GM18858 (cell line): ENCODE data around the gene PLXNB3.
"Not testable (repeated sequence)": the region's sequence is repeated elsewhere in the genome, so short reads cannot be mapped to it uniquely, and the experiment has no call there.

ENCODE experiments used
- ATAC-seq: cut with Tn5 transposase; IDR thresholded peaks from one replicate; pipeline ENCODE4 v1.9.1; 2021; ENCODE audit not compliant: unreplicated experiment

The PLXNB3 gene

DNA sequence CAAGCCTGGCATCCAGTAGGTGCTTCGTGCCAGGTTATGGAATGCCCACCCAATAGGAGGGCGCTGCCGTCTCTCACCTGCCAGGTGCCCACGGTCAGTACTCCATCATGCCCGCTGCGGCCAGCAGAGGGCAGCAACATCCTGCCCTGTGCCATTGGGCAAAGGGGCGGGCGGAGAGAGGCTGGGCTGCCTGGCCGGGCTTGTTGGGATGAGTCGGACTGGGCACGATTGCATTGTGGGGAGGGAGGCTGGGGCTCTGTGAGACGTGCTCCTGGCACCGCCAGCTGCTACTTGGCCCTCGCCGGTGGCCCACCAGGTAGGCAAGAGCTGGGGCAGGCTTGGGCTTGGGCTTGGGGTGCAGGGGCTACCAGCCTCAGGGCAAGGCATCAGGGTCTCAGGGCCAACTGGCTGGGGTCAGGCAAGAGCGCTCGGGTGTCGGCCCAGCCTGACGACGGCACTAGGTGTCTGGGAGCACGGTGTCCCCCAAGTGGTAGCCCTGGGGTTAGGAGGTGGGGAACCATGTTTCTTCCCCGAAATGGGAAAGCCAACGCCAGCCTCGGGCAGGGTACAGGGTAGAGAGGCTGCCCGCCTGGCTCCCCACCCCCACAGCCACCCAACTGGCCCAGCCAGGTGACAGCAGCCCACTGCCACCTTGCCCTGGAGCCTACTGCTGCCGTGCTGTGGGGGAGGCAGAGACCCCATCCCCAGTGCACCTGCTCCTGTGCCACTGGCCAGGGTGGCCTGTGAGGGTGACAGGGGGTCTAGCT, at the start of gene PLXNB3:
Gene PLXNB3 (plus strand): TSS at position 261 of the 767 bp plus-strand sequence. CDS start 1,287 bp downstream, outside the sequence.
- peak; percentile 60 for ATAC-seq

DNA sequence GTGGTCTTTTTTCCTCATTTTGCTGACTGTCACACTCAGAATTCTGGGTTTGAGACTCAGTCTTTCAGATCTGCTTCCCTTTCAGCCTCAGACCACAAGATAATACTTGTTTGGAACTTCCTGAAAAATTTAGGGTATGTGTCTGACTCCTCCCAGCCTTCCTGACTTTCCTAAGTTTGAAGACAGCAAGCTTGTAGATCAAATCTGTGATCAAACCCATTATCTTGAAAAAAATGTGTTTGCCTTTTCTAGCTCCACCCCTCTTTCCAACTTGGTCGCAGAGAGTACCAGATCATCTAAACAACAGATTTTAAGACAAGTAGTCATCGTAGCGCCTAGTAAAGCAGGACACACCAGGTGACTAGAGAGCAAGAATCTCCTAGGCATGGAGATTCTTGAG, 49.8 kb upstream of the PLXNB3 start:
- no peak for ATAC-seq

DNA sequence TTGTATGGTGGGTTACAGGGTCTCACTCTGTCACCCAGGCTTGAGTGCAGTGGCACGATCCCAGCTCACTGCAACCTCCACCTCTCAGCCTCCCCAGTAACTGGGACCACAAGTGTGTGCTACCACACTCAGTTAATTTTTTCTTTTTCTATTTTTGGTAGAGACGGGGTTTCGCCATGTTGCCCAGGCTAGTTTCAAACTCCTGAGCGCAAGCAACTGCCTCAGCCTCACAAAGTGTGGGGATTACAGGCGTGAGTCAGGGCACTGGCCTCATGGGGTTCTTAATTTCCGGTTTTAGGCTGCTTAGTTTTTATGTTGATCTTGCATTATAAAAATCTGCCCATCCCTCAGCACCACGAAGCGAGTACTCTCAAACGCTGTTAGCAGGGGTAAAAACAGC, 46.6 kb upstream of the PLXNB3 start:
- ATAC-seq = no peak

DNA sequence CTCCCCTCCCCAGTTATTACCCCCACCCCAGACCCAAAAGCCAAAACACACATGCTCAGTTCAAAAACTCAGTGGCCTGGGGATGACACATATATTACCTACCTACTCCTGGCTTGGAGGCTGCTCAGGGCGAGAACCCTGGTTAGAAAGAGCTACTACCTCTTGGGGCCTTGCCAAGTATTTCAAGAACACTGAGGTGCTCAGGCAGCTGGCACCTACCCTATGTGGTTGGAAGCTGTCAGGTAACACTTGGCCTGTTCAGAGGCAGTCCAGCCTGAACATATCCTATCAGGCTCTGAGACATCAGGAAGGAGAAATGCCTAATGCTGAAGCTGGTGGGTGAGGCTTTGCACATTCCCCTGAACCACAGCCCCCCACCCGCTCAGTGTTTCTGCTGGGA, 44.8 kb upstream of the PLXNB3 start:
- no peak for ATAC-seq

DNA sequence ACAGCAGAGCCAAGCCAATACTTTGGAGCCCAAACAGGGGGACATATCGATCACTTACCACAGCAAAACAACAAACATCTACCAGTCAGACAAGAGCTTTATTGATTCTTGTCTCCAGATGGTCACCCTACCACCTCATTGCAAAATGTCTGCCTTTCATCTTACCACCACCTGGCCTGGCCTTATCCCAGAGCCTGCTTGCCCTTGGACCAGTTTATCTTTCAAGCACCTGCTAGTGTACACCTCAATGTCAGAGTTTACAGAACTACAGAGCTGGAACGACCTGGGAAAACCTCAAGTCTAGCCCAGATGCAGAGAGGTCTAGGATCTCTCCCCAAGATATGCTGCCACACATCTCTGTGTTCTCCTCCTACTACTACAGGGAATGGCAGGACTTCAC, 44.3 kb upstream of the PLXNB3 start:
- no peak for ATAC-seq

DNA sequence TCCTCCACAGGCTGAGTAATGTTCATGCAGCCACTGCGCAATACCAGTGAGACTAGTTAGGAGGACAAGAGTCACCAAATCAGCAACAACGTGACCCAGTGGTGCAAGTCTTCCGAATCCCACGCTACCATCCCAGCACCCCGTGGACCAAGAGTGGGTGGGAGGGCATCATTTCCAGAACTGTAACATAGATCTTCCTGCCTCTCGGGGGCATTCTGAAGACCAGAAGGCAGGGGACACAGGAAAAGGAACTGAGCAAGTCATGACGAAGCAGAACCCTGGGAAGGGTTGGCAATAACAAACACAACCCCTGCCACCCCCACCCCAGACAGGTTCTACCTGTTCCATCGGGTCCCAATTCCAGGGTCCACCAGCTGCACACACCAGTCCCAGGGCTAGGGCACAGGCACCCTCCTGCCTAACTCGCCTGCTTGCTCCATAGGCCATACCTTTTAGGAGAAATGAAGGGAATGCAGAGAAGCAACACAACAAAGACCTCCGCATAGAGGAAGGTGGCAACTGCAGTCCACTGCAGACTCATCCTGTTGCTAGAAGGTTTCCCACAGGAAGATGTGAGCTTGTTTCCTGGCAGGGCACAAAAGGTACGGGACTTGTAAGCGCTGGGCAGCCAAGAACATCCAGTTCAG, 41.2 kb upstream of the PLXNB3 start:
- ATAC-seq = no peak

DNA sequence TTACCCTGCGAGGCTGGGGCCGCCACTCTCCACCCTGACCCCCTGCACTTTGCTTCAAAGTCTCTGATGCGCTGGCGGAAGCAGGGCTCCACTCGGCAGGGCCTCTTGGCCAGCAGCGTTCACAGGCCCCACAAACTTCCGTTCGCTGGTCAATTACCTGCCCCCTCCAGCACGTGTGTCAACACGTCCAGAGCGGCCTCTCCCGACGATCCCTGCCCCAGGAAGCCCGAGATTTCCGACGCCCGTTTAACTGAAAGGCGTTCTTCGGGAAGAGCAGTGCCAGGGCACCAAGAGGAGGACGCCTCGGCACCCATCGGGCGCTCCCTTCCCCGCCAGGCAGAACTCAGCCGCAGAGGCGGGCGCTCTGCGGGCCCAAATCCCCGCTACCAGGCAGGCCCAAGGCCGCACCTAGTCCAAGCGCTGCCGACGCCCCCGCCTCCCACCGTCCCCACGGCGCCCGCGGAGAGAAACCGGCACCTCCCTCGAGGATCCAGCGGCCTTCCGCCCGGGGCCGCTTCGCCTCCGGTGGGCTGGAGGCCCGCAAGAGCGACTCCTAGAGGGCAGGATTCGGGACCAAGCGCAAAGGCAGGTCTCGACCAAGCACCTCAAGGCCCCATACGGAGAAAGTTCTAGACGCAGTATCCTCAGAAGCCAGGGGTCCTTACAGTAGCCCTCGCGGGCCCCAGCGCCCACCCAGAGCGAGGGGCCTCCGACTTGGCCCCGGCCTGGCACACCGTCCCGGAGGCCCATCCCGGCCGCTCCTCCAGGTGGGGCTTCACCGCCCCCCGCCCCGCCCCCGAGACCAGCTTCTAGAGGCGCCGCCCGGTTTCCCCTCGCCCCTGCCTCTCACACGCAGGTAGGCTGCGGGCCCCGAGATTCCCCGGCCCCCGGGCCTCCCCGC, 40.4 kb upstream of the PLXNB3 start:
- peak; percentile 17 for ATAC-seq

DNA sequence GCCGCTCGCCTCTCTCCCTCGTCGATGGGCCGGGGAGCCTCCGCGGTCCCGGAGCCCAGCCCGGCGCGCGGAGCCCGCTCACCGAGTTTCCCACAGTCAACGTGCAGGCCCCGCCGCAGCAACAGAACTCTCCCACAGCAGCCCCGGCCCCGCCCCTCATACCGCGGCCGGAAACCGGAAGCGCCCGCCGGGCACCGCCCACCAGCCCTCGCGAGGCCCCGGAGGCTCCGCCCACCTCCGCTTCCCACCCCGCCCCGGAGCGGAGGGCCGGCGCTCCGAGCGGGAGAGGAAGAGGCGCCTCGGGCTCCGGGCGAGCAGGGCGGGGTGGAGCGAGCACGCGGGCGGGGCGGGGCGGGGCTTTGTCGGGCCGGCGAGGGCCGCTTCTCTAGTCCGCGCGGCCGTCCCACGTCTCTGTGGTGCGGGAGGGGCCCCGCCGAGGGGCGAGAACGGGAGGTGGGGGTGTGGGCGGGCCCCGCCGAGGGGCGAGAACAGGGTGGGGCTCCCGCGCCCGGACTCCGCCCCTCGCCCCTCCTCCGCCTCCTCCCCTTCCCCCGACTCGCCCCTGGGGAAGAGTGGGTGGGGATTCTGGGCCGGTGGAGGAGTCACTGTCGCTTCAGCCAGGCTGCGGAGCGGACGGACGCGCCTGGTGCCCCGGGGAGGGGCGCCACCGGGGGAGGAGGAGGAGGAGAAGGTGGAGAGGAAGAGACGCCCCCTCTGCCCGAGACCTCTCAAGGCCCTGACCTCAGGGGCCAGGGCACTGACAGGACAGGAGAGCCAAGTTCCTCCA, 39.6 kb upstream of the PLXNB3 start, which contains the start of the genes ABCD1 and BCAP31:
Gene ABCD1 (plus strand): TSS at position 605 of the 787 bp plus-strand sequence. CDS start 411 bp downstream, outside the sequence.
Gene BCAP31 (minus strand): TSS at position 136 of the 787 bp plus-strand sequence. CDS start 1,143 bp downstream, outside the sequence.
- peak; percentile 40 for ATAC-seq

DNA sequence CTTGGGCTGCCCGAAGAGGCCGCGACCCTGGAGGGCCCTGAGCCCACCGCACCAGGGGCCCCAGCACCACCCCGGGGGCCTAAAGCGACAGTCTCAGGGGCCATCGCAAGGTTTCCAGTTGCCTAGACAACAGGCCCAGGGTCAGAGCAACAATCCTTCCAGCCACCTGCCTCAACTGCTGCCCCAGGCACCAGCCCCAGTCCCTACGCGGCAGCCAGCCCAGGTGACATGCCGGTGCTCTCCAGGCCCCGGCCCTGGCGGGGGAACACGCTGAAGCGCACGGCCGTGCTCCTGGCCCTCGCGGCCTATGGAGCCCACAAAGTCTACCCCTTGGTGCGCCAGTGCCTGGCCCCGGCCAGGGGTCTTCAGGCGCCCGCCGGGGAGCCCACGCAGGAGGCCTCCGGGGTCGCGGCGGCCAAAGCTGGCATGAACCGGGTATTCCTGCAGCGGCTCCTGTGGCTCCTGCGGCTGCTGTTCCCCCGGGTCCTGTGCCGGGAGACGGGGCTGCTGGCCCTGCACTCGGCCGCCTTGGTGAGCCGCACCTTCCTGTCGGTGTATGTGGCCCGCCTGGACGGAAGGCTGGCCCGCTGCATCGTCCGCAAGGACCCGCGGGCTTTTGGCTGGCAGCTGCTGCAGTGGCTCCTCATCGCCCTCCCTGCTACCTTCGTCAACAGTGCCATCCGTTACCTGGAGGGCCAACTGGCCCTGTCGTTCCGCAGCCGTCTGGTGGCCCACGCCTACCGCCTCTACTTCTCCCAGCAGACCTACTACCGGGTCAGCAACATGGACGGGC, 38.8 kb upstream of the PLXNB3 start:
- ATAC-seq = peak; percentile 4

DNA sequence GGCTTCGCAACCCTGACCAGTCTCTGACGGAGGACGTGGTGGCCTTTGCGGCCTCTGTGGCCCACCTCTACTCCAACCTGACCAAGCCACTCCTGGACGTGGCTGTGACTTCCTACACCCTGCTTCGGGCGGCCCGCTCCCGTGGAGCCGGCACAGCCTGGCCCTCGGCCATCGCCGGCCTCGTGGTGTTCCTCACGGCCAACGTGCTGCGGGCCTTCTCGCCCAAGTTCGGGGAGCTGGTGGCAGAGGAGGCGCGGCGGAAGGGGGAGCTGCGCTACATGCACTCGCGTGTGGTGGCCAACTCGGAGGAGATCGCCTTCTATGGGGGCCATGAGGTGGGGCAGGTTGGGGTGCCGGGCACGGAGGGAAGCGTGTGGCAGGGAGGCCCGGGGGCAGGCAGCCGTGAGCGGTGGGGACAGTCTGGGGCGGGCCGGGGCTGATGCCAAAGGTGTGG, 38.2 kb upstream of the PLXNB3 start:
- ATAC-seq = no peak

DNA sequence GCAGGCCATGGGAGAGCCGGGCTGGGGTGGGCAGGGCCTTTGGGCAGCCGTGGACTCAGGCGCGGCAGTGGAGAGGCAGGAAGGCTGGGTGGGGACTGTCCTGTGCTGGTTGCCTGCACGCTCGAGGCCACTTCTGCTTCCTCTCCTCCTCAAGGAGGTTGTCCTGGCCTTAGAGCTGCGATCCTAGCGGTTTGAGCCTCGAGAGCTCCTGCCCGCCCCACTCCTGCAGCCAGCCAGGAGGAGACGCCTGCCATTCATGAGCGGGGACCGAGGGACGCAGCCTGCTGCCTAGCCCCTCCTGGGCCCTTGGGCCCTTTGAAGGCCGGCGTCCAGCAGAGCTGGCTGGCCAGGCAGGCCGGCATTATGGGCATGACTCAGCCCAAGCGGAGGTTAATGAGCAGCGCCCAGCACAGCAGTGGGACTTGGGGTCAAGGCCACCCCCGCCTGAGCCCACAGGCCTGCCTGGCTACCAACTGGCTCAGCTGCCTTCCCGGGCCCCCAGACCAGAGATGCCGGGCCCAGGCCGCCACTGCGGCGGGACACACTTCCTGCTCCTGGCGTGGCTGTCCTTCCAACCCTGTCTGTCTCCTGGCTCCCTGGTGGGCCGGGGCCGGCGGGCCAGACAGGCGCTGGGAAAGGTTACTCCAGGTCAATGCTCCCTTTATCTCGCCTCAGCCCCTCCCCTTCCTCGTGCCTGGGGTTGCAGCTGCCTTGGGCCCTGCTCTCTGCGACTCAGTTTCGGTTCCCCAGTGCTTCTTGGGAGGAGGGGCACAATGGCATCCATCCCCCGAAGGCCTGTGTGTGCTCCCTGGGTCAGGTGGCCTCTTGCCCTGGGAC, 37.5 kb upstream of the PLXNB3 start:
- peak; percentile 35 for ATAC-seq

DNA sequence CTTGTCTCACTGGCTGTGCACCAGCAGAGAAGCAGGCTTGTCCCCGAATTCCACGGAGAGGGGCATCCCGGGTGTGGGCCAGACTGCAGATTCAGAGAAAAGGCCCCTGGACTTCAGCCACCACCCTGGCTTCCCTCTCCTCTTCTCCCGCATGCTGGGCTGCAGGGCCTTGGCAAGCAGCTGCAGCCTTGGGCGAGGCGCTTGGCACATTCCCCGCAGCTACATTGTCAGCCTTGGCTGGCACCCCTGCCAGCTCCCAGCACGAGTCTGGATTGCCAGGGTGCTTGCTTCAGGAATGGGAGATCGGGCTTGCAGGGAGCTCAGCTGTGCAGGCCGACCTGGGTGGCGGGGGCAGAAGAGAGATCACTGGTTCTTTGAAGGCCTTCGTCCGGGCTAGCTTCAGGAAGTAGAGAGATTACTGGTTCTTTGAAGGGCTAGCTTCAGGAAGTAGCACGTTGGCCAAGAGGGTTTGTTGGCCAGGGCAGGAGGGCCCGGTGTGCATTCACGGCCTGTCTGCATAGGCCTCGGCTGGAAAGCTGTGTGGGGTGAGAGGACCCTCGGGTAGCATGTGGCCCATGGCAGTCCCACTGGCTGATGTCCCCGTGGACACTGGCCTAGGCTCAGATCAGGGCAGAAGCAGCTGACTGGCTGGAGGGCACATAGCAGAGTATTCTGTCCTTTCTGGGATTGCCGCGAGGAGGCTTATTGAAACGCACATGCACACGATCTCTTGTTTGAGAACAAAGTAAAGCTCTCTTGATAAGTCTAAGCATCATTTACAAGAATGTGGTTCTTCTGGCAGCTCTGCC, 36.7 kb upstream of the PLXNB3 start:
- no peak for ATAC-seq

DNA sequence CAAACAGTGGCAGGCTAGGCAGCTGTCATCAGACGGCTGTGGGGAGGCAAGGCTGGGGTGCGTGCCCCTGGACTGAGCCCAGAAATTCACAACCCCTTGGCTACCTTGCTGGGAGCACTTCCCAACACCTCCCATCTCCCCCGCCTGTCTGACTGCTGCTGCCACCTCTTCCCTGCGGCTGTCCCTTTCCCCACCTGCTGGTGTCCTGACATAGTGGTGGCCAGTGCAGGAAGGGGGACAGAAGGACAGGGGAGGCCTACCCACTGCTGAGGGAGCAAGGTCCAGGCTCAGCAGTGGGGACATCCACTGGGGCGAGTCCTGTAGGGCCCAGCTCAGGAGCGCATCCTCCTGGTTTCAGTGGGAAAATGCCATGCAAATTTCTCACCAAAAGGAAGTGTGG, 36.0 kb upstream of the PLXNB3 start:
- ATAC-seq = no peak

DNA sequence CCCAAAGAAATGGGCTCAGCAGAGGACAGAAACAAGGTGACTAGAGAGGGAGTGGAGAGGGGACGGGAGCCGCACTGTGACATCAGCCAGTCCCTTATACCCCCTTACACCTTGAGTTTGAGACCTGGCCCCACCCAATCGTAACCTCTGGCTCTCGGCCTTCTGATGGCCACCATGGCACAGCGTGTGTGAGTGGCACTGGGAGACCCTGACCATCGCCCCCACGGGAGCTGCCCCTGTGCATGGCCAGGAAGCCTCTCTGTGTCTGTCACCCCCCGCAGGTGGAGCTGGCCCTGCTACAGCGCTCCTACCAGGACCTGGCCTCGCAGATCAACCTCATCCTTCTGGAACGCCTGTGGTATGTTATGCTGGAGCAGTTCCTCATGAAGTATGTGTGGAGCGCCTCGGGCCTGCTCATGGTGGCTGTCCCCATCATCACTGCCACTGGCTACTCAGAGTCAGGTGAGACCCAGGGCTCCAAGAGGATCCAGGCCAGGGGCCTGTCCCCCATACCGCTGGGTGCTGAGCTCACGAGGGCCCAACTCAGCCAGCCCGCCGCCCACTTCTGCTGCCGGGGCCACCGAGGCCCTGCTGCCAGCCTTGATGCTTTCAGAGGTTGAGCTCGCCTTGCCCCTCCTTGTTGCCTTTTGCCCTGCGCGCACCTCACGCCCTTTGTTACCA, 35.0 kb upstream of the PLXNB3 start:
- no peak for ATAC-seq

DNA sequence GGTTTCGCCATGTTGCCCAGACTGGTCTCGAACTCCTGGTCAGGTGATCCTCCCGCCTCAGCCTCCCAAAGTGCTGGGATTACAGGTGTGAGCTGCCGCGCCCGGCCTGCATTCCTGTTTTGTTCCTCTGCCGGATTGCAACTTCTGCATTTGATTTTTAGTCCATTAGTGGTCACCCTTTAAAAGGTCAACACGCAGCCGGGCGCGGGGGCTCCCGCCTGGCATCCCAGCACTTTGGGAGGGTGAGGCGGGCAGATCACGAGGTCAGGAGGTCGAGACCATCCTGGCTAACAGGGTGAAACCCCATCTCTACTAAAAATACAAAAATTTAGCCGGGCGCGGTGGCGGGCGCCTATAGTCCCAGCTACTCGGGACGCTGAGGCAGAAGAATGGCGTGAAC, 33.9 kb upstream of the PLXNB3 start:
- not testable (repeated sequence) for ATAC-seq

DNA sequence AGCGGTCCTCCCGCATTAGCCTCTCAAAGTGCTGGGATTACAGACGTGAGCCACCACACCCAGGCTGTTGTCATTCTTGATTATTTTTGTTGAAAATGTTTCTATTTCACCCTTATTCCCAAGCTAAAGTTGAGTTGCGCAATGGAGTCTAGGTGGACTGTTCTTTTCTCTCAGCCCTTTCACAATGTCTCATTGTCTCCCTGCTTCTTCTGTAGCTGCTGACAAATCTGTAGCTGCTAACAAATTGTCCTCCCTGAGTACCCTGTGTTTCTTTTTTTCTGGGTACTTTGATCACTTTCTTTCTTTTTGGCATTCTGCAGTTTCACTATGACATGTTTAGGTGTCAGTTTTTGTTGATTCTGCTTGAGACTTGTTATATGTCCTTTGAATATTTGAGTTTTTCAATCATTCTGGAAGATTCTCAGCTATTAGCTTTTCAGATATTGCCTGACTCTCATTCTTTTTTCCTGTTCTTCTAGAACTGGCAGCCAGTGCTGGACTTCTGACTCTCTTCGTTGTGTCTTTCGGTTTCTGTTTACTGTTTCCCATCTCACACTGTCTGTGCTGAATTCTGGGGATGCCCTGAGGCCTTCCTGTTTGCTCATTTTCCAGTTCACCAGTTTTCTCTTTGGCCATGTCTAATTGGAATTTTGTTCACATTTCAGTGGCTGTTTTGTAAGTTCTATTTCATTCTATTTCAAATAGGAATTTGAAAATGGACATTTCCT, 32.8 kb upstream of the PLXNB3 start:
- no peak for ATAC-seq

DNA sequence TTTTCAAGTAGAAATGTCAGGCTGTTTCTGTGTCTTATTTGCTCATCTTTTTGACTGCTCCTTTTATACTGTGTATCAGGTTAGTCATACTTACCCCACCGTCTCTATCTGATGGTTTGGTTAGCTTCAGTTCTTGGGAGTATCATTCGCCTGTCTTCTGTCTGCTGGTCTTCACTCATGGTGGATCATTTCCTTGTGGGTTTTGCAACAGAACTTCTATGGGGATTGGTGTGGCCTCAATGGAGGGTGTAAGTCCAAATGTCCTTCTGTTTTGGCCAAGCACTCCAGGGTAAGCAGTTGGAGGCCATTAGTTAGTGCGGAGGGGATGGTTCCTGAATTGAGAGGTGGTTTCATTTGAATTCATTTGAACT, 32.2 kb upstream of the PLXNB3 start:
- ATAC-seq = no peak
